H9 (cell line): Measurements from ENCODE around the gene FH. TPM values are rescaled to one million over a fixed set of nuclear protein-coding genes. Genes with fewer than 3 reads are reported as not detected.

Experiments used
- DNase-seq: peaks from one replicate; pipeline ENCODE4 v3.0.0-alpha.2; 2017
- H2AFZ ChIP-seq: one replicate; pipeline ENCODE4 v1.6.1; 2013; ENCODE audit warnings: mild to moderate bottlenecking, low read length, control low read depth, moderate library complexity
- H2AK5ac ChIP-seq: 2 replicates; pipeline ENCODE4 v1.6.1; 2013; ENCODE audit warnings: low read length, control low read depth, mixed read lengths; ENCODE audit not compliant: insufficient read length
- H2BK120ac ChIP-seq: one replicate; pipeline ENCODE4 v1.6.1; 2013; ENCODE audit warnings: low read depth, mild to moderate bottlenecking, low read length, control low read depth, inconsistent platforms; ENCODE audit not compliant: poor library complexity, severe bottlenecking
- H2BK12ac ChIP-seq: 2 replicates; pipeline ENCODE4 v1.6.1; 2013; ENCODE audit warnings: low read length, control low read depth, mixed read lengths, low read depth; ENCODE audit not compliant: insufficient read length
- H2BK15ac ChIP-seq: 2 replicates; pipeline ENCODE4 v1.6.1; 2013; ENCODE audit warnings: low read depth, low read length, control low read depth
- H2BK20ac ChIP-seq: one replicate; pipeline ENCODE4 v1.6.1; 2013; ENCODE audit warnings: low read depth, mild to moderate bottlenecking, low read length, control low read depth, inconsistent platforms; ENCODE audit not compliant: poor library complexity, severe bottlenecking
- H2BK5ac ChIP-seq: 2 replicates; pipeline ENCODE4 v1.6.1; 2013; ENCODE audit warnings: low read length, control low read depth, mixed read lengths; ENCODE audit not compliant: insufficient read length
- H3K14ac ChIP-seq: 2 replicates; pipeline ENCODE4 v1.6.1; 2013; ENCODE audit warnings: low read length, control low read depth; ENCODE audit not compliant: insufficient read depth
- H3K18ac ChIP-seq: 2 replicates; pipeline ENCODE4 v1.6.1; 2013; ENCODE audit warnings: low read depth, mild to moderate bottlenecking, mixed read lengths, low read length, control low read depth; ENCODE audit not compliant: insufficient read length
- H3K23ac ChIP-seq: 2 replicates; pipeline ENCODE4 v1.6.1; 2013; ENCODE audit warnings: low read length, control low read depth, mixed read lengths, low read depth; ENCODE audit not compliant: insufficient read length
- H3K23me2 ChIP-seq: 2 replicates; pipeline ENCODE4 v1.6.1; 2013; ENCODE audit warnings: low read depth, mild to moderate bottlenecking, mixed read lengths, low read length, control low read depth; ENCODE audit not compliant: insufficient read length, poor library complexity, severe bottlenecking
- H3K27ac ChIP-seq: 2 replicates; pipeline ENCODE4 v1.5.1; 2013; ENCODE audit warnings: low read length, control low read depth, mixed read lengths, low read depth; ENCODE audit not compliant: insufficient read length
- H3K27me3 ChIP-seq: 2 replicates; pipeline ENCODE4 v1.6.1; 2013; ENCODE audit warnings: low read length, control low read depth, inconsistent platforms; ENCODE audit not compliant: insufficient read depth
- H3K4ac ChIP-seq: 2 replicates; pipeline ENCODE4 v1.6.1; 2013; ENCODE audit warnings: low read depth, mild to moderate bottlenecking, control low read depth, inconsistent platforms, low read length, moderate library complexity
- H3K4me1 ChIP-seq: 2 replicates; pipeline ENCODE4 v1.6.1; 2013; ENCODE audit warnings: low read length, control low read depth, inconsistent platforms; ENCODE audit not compliant: insufficient read depth
- H3K4me2 ChIP-seq: 2 replicates; pipeline ENCODE4 v1.6.1; 2013; ENCODE audit warnings: low read length, control low read depth, mixed read lengths; ENCODE audit not compliant: insufficient read length, insufficient read depth
- H3K56ac ChIP-seq: 2 replicates; pipeline ENCODE4 v1.6.1; 2013; ENCODE audit warnings: low read depth, mild to moderate bottlenecking, mixed read lengths, low read length, control low read depth; ENCODE audit not compliant: insufficient read length
- H3K79me1 ChIP-seq: 2 replicates; pipeline ENCODE4 v1.6.1; 2013; ENCODE audit warnings: low read depth, mild to moderate bottlenecking, moderate library complexity, low read length, control low read depth, inconsistent platforms; ENCODE audit not compliant: insufficient read depth, poor library complexity, severe bottlenecking
- H3K79me2 ChIP-seq: 2 replicates; pipeline ENCODE4 v1.6.1; 2013; ENCODE audit warnings: low read length, control low read depth, inconsistent platforms; ENCODE audit not compliant: insufficient read depth
- H3K9ac ChIP-seq: 2 replicates; pipeline ENCODE4 v1.6.1; 2013; ENCODE audit warnings: low read length, control low read depth, mixed read lengths; ENCODE audit not compliant: insufficient read length; ENCODE audit errors: extremely low read depth
- H3K9me3 ChIP-seq: one replicate; pipeline ENCODE4 v1.6.1; 2013; ENCODE audit warnings: low read depth, low read length, inconsistent platforms; ENCODE audit not compliant: control insufficient read depth
- H3T11ph ChIP-seq: one replicate; pipeline ENCODE4 v1.6.1; 2013; ENCODE audit warnings: mild to moderate bottlenecking, low read length, control low read depth, inconsistent platforms
- H4K20me1 ChIP-seq: one replicate; pipeline ENCODE4 v1.6.1; 2013; ENCODE audit not compliant: control insufficient read depth, insufficient read length, insufficient read depth
- H4K5ac ChIP-seq: 2 replicates; pipeline ENCODE4 v1.6.1; 2013; ENCODE audit warnings: low read depth, mild to moderate bottlenecking, mixed read lengths, low read length, control low read depth; ENCODE audit not compliant: insufficient read length
- H4K8ac ChIP-seq: replicated peaks from 2 replicates; pipeline ENCODE4 v1.6.1; 2013; ENCODE audit warnings: low read length, control low read depth, mixed read lengths, low read depth; ENCODE audit not compliant: insufficient read length
- H4K91ac ChIP-seq: 2 replicates; pipeline ENCODE4 v1.6.1; 2013; ENCODE audit warnings: low read depth, mild to moderate bottlenecking, moderate library complexity, mixed read lengths, low read length, control low read depth; ENCODE audit not compliant: insufficient read length
- H3K27ac Mint-ChIP-seq, 3 experiments: 2 replicates in 2 of 3; 3 replicates in 1 of 3; pipeline ENCODE4 v1.8.0; 2020 to 2021; ENCODE audit warnings: mixed read lengths in 3 of 3, mild to moderate bottlenecking in 1 of 3, moderate library complexity in 1 of 3
- H3K27me3 Mint-ChIP-seq: 2 replicates; pipeline ENCODE4 v1.8.0; 2021; ENCODE audit warnings: low read depth, mild to moderate bottlenecking, moderate library complexity, mixed read lengths
- H3K36me3 Mint-ChIP-seq, 3 experiments: 2 replicates in 2 of 3; 3 replicates in 1 of 3; pipeline ENCODE4 v1.8.0; 2020 to 2021; ENCODE audit warnings: low read depth in 3 of 3, mixed read lengths in 3 of 3; ENCODE audit not compliant: insufficient read depth in 1 of 3
- H3K4me1 Mint-ChIP-seq, 2 experiments: 2 replicates each; pipeline ENCODE4 v1.8.0; 2020; ENCODE audit warnings: mixed read lengths in 2 of 2
- H3K4me3 Mint-ChIP-seq, 2 experiments: 2 replicates in 1 of 2; 3 replicates in 1 of 2; pipeline ENCODE4 v1.8.0; 2020 to 2021; ENCODE audit warnings: mild to moderate bottlenecking in 2 of 2, mixed read lengths in 2 of 2, moderate library complexity in 1 of 2
- H3K9me3 Mint-ChIP-seq, 2 experiments: 2 replicates in 1 of 2; 3 replicates in 1 of 2; pipeline ENCODE4 v1.8.0; 2020; ENCODE audit warnings: mild to moderate bottlenecking in 2 of 2, mixed read lengths in 2 of 2, moderate library complexity in 1 of 2
- WGBS: extraction: QIAGEN DNeasy Blood & Tissue Kit; methylation state at CpG from one replicate; pipeline ENCODE4 v1.1.7; 2013; ENCODE audit warnings: missing lambda C conversion rate, low lambda C conversion rate, mixed read lengths; ENCODE audit not compliant: insufficient read length; ENCODE audit errors: extremely low coverage; 5-methylcytosine and 5-hydroxymethylcytosine counted together
- total RNA-seq: library from RNA; stranded (reverse); gene quantifications from 2 replicates; pipeline ENCODE4 v1.2.1, GENCODE V29; 2021
- TF ChIP-seq, protein P1 (sequence below): fragments of 200-600 bp; sonication (generic); conservative IDR thresholded peaks from 3 replicates; pipeline ENCODE4 v1.8.0; 2021; ENCODE audit warnings: antibody characterized with exemption, mild to moderate bottlenecking

Gene FH
- total RNA-seq, 1 experiment from 2014 or later = 83.9 TPM

DNA sequence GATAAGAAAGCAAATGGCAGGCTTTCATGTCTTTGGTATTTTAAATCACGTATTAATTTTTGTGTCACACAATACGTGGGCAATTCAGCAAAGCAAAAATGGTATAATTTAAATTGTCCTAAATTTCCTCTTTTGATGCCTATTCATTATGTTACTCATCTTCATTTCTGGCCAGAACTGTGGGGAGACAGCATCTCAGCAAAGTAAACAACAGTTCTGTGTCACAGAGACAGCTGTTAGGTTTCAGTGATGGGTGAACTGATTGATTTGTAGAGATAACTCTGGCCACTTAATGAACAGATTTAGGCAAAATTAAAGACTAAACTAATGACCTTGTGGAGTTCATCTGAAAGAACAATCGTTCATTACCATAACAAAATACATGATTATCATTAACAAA is 49.2 kb downstream of the FH start:
- Histone ChIP-seq H3K79me1 (no peaks in the 10 kb centered on the region), H3K14ac (no peak overlapping the region), H2BK12ac (no peak overlapping the region), H3K9me3 (no peaks in the 10 kb centered on the region), H2BK5ac (no peak overlapping the region), H2BK15ac (no peak overlapping the region), H2BK120ac (no peak overlapping the region), H3K4ac (no peak overlapping the region), H3T11ph (no peak overlapping the region), H4K5ac (no peak overlapping the region), H4K91ac (no peak overlapping the region), H2AK5ac (no peak overlapping the region), H3K27ac (no peak overlapping the region), H3K56ac (no peak overlapping the region), H3K27me3 (no peaks in the 10 kb centered on the region), H2BK20ac (no peak overlapping the region), H3K23ac (no peak overlapping the region), H3K4me2 (no peak overlapping the region), H3K79me2 (no peaks in the 10 kb centered on the region), H2AFZ (no peak overlapping the region), H3K18ac (no peak overlapping the region), H4K20me1 (no peaks in the 10 kb centered on the region), H3K9ac (no peak overlapping the region), H4K8ac (no peak overlapping the region), H3K4me1 (no peaks in the 10 kb centered on the region), H3K23me2 (no peaks in the 10 kb centered on the region)
- H3K27me3 Mint-ChIP-seq = no peaks in the 10 kb centered on the region
- no peaks in the 10 kb centered on the region for H3K9me3 Mint-ChIP-seq
- DNase-seq = no peak
- no peaks in the 10 kb centered on the region for H3K36me3 Mint-ChIP-seq
- no peaks in the 10 kb centered on the region for H3K4me1 Mint-ChIP-seq
- H3K27ac Mint-ChIP-seq = no peak overlapping the region
- H3K4me3 Mint-ChIP-seq = no peak overlapping the region
- TF ChIP-seq, protein P1, sequence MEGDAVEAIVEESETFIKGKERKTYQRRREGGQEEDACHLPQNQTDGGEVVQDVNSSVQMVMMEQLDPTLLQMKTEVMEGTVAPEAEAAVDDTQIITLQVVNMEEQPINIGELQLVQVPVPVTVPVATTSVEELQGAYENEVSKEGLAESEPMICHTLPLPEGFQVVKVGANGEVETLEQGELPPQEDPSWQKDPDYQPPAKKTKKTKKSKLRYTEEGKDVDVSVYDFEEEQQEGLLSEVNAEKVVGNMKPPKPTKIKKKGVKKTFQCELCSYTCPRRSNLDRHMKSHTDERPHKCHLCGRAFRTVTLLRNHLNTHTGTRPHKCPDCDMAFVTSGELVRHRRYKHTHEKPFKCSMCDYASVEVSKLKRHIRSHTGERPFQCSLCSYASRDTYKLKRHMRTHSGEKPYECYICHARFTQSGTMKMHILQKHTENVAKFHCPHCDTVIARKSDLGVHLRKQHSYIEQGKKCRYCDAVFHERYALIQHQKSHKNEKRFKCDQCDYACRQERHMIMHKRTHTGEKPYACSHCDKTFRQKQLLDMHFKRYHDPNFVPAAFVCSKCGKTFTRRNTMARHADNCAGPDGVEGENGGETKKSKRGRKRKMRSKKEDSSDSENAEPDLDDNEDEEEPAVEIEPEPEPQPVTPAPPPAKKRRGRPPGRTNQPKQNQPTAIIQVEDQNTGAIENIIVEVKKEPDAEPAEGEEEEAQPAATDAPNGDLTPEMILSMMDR = no peak
- WGBS = no CpG with 5 or more reads among the region's 3 CpGs
